H1 (cell line): ENCODE data around the gene NOTCH4. TPM values are rescaled to one million over a fixed set of nuclear protein-coding genes. Genes with fewer than 3 reads are reported as not detected.
A peak's percentile ranks its signal among the peaks of the same experiment; 100 is the strongest.

Source experiments
- CTCF ChIA-PET: fragments of 300-600 bp; sonication (Branson Sonifier 250); formaldehyde crosslinking; loops from one replicate; lab custom pipeline; 2021; ENCODE audit not compliant: partially characterized antibody; lab: Charles Lee
- POLR2A ChIA-PET: fragments of 300-600 bp; sonication (Branson Sonifier 250); formaldehyde crosslinking; loops from one replicate; lab custom pipeline; 2021; ENCODE audit warnings: inconsistent platforms; ENCODE audit not compliant: partially characterized antibody; lab: Charles Lee
- DNase-seq, 2 experiments: peaks; one replicate each; pipeline versions ENCODE4 v3.0.0 to v3.0.0-alpha.2; 2010 to 2022; ENCODE audit warnings: low spot score in 2 of 2, low read depth in 1 of 2, mixed read lengths in 1 of 2
- FAIRE-seq: peaks from 2 replicates; lab custom pipeline; 2011; peaks lifted over from hg19 to GRCh38; lab: Jason Lieb, UNC
- H2AFZ ChIP-seq: 2 replicates; pipeline ENCODE4 v1.8.1; 2012; ENCODE audit warnings: low read length, inconsistent platforms
- H2AK5ac ChIP-seq: 2 replicates; pipeline ENCODE4 v1.6.1; 2013; ENCODE audit warnings: low read depth, low read length
- H2BK120ac ChIP-seq: replicated peaks from 2 replicates; pipeline ENCODE3; 2013; ENCODE audit warnings: low read depth, low read length, inconsistent platforms
- H2BK12ac ChIP-seq: 2 replicates; pipeline ENCODE4 v1.6.1; 2013; ENCODE audit warnings: low read depth, low read length
- H2BK15ac ChIP-seq: 2 replicates; pipeline ENCODE4 v1.6.1; 2013; ENCODE audit warnings: low read length
- H2BK20ac ChIP-seq: 2 replicates; pipeline ENCODE4 v1.6.1; 2013; ENCODE audit warnings: low read length
- H2BK5ac ChIP-seq: 2 replicates; pipeline ENCODE4 v1.6.1; 2013; ENCODE audit warnings: low read depth, low read length
- H3K14ac ChIP-seq: 2 replicates; pipeline ENCODE4 v1.6.1; 2013; ENCODE audit warnings: inconsistent platforms; ENCODE audit not compliant: insufficient read length
- H3K18ac ChIP-seq: 2 replicates; pipeline ENCODE4 v1.6.1; 2013; ENCODE audit warnings: low read length; ENCODE audit errors: extremely low read depth
- H3K23ac ChIP-seq: 2 replicates; pipeline ENCODE4 v1.6.1; 2013; ENCODE audit warnings: inconsistent platforms; ENCODE audit not compliant: insufficient read length
- H3K23me2 ChIP-seq: 2 replicates; pipeline ENCODE4 v1.6.1; 2013; ENCODE audit warnings: low read depth, low read length
- H3K27ac ChIP-seq: 2 replicates; pipeline ENCODE4 v1.6.1; 2011; ENCODE audit warnings: low read depth, low read length, inconsistent platforms
- H3K27me3 ChIP-seq, 4 experiments: replicated peaks in 1 of 4; 1 replicate in 1 of 4; 2 replicates in 3 of 4; pipeline versions ENCODE4 v1.6.1 to v1.8.1; 2011 to 2013; ENCODE audit warnings: low read length in 3 of 4, mild to moderate bottlenecking in 3 of 4, inconsistent platforms in 2 of 4, mixed read lengths in 2 of 4, moderate library complexity in 1 of 4; ENCODE audit not compliant: control insufficient read depth in 3 of 4, insufficient read depth in 3 of 4; ENCODE audit errors: extremely low read depth in 1 of 4
- H3K36me3 ChIP-seq, 4 experiments: 2 replicates each; pipeline versions ENCODE4 v1.6.1 to v1.8.1; 2011 to 2013; ENCODE audit warnings: mild to moderate bottlenecking in 4 of 4, low read length in 3 of 4, moderate library complexity in 2 of 4, control low read depth in 1 of 4, inconsistent platforms in 1 of 4; ENCODE audit not compliant: insufficient read depth in 4 of 4, control insufficient read depth in 2 of 4
- H3K4ac ChIP-seq: replicated peaks from 2 replicates; pipeline ENCODE3; 2013; ENCODE audit warnings: low read length, low read depth, mixed read lengths, inconsistent platforms; ENCODE audit not compliant: insufficient read length
- H3K4me1 ChIP-seq, 4 experiments: replicated peaks in 1 of 4; 1 replicate in 1 of 4; 2 replicates in 3 of 4; pipeline versions ENCODE4 v1.6.1 to v1.8.1; 2011 to 2013; ENCODE audit warnings: low read length in 3 of 4, inconsistent platforms in 2 of 4, mixed read lengths in 1 of 4; ENCODE audit not compliant: insufficient read depth in 4 of 4, control insufficient read depth in 3 of 4
- H3K4me2 ChIP-seq, 2 experiments: 2 replicates each; pipeline versions ENCODE4 v1.6.1 to v1.8.1; 2011 to 2013; ENCODE audit warnings: low read depth in 2 of 2, low read length in 2 of 2, control low read depth in 1 of 2, inconsistent platforms in 1 of 2, mild to moderate bottlenecking in 1 of 2; ENCODE audit not compliant: insufficient read depth in 1 of 2
- H3K4me3 ChIP-seq, 4 experiments: fragments of 200-600, 300-600 bp in 1 of 4; sonication (generic), shearing (Covaris generic), sonication (Bioruptor Twin) in 1 of 4; 2 replicates each; pipeline versions ENCODE4 v1.5.1 to v1.8.1; 2011 to 2016; ENCODE audit warnings: low read length in 4 of 4, low read depth in 3 of 4, control low read depth in 2 of 4, inconsistent platforms in 2 of 4, mild to moderate bottlenecking in 2 of 4, mixed read lengths in 1 of 4, moderate library complexity in 1 of 4; ENCODE audit not compliant: insufficient read depth in 2 of 4; ENCODE audit errors: extremely low read depth in 1 of 4
- H3K56ac ChIP-seq: replicated peaks from 2 replicates; pipeline ENCODE3; 2013; ENCODE audit warnings: low read depth, mild to moderate bottlenecking, mixed read lengths, low read length, inconsistent platforms; ENCODE audit not compliant: insufficient read length
- H3K79me1 ChIP-seq: 2 replicates; pipeline ENCODE4 v1.6.1; 2013; ENCODE audit warnings: low read depth, low read length, control low read depth
- H3K79me2 ChIP-seq, 2 experiments: 2 replicates each; pipeline versions ENCODE4 v1.6.1 to v1.8.1; 2012 to 2013; ENCODE audit warnings: low read length in 2 of 2, mild to moderate bottlenecking in 2 of 2, inconsistent platforms in 1 of 2; ENCODE audit not compliant: insufficient read depth in 2 of 2, control insufficient read depth in 1 of 2
- H3K9ac ChIP-seq, 4 experiments: replicated peaks in 1 of 4; 1 replicate in 1 of 4; 2 replicates in 3 of 4; pipeline versions ENCODE4 v1.6.1 to v1.8.1; 2011 to 2013; ENCODE audit warnings: low read depth in 3 of 4, low read length in 3 of 4, control low read depth in 2 of 4, mild to moderate bottlenecking in 2 of 4, moderate library complexity in 2 of 4, inconsistent platforms in 1 of 4; ENCODE audit errors: extremely low read depth in 1 of 4
- H3K9me3 ChIP-seq, 2 experiments: 2 replicates each; pipeline versions ENCODE4 v1.6.1 to v1.8.1; 2012 to 2013; ENCODE audit warnings: mild to moderate bottlenecking in 2 of 2, moderate library complexity in 2 of 2, control low read depth in 1 of 2, inconsistent platforms in 1 of 2, low read depth in 1 of 2, low read length in 1 of 2, mixed read lengths in 1 of 2; ENCODE audit not compliant: insufficient read depth in 2 of 2
- H4K20me1 ChIP-seq, 2 experiments: replicated peaks in 1 of 2; 2 replicates each; pipeline versions ENCODE3 to v1.8.1; 2011 to 2013; ENCODE audit warnings: inconsistent platforms in 2 of 2, low read length in 2 of 2, mild to moderate bottlenecking in 1 of 2; ENCODE audit not compliant: insufficient read depth in 2 of 2, control insufficient read depth in 1 of 2
- H4K5ac ChIP-seq: 2 replicates; pipeline ENCODE4 v1.6.1; 2013; ENCODE audit warnings: low read length, low read depth, mixed read lengths, inconsistent platforms; ENCODE audit not compliant: insufficient read length
- H4K8ac ChIP-seq: 2 replicates; pipeline ENCODE4 v1.8.0; 2013; ENCODE audit warnings: mild to moderate bottlenecking, moderate library complexity, low read length, inconsistent platforms; ENCODE audit not compliant: insufficient read depth; ENCODE audit errors: extremely low read depth
- H4K91ac ChIP-seq: replicated peaks from 2 replicates; pipeline ENCODE3; 2013; ENCODE audit warnings: low read length, mixed read lengths, inconsistent platforms; ENCODE audit not compliant: insufficient read length
- CTCF ChIP-seq, 3 experiments: IDR thresholded peaks; 1 replicate in 2 of 3; 2 replicates in 1 of 3; pipeline versions ENCODE4 v1.5.1 to v1.6.1; 2011; ENCODE audit warnings: low read length in 3 of 3, mild to moderate bottlenecking in 3 of 3, inconsistent platforms in 2 of 3, low read depth in 1 of 3, moderate library complexity in 1 of 3; ENCODE audit not compliant: insufficient read depth in 1 of 3; ENCODE audit errors: control extremely low read depth in 1 of 3
- EGR1 ChIP-seq: IDR thresholded peaks from 2 replicates; pipeline ENCODE4 v1.6.1; 2011; ENCODE audit warnings: low read depth, low read length, borderline replicate concordance
- EZH2 ChIP-seq: fragments of 200-600 bp; sonication (generic); IDR thresholded peaks from 2 replicates; pipeline ENCODE4 v1.7.1; 2012; ENCODE audit warnings: low read depth, mild to moderate bottlenecking, moderate library complexity, low read length, inconsistent platforms; ENCODE audit not compliant: severe bottlenecking
- GTF2F1 ChIP-seq: IDR thresholded peaks from 2 replicates; pipeline ENCODE4 v1.6.1; 2012; ENCODE audit warnings: low read depth, low read length, improper control_type of control experiment, borderline replicate concordance
- JUND ChIP-seq: IDR thresholded peaks from 2 replicates; pipeline ENCODE4 v1.6.1; 2011; ENCODE audit warnings: mild to moderate bottlenecking, improper control_type of control experiment, low read length
- KDM1A ChIP-seq: fragments of 200-600, 300-600 bp; sonication (generic); IDR thresholded peaks from 2 replicates; pipeline ENCODE4 v1.7.1; 2016; ENCODE audit warnings: mild to moderate bottlenecking, low read length, borderline replicate concordance
- SIN3A ChIP-seq, 2 experiments: IDR thresholded peaks in 1 of 2; conservative IDR thresholded peaks in 1 of 2; 2 replicates each; pipeline ENCODE4 v1.6.1; 2011 to 2012; ENCODE audit warnings: low read length in 2 of 2, improper control_type of control experiment in 1 of 2, low read depth in 1 of 2, mild to moderate bottlenecking in 1 of 2
- TAF7 ChIP-seq: optimal IDR thresholded peaks from 2 replicates; pipeline ENCODE3; 2011; ENCODE audit warnings: low read depth, mild to moderate bottlenecking, inconsistent platforms, low read length, moderate library complexity, borderline replicate concordance
- WGBS, 2 experiments: shearing (Covaris generic) in 1 of 2; methylation state at CpG; one replicate each; pipeline versions ENCODE4 v1.1.6 to v1.1.7; 2013 to 2015; ENCODE audit warnings: low lambda C conversion rate in 2 of 2, mixed read lengths in 2 of 2, inconsistent platforms in 1 of 2, low coverage in 1 of 2, missing lambda C conversion rate in 1 of 2; ENCODE audit not compliant: insufficient replicate concordance in 2 of 2, insufficient coverage in 1 of 2, insufficient read length in 1 of 2; ENCODE audit errors: extremely low coverage in 1 of 2, missing lambda C conversion rate in 1 of 2; 5-methylcytosine and 5-hydroxymethylcytosine counted together
- polyA plus RNA-seq, 7 experiments: library from polyadenylated mRNA; depleted of rRNA in 3 of 7; stranded (reverse) in 5 of 7; unstranded in 2 of 7; fragments of >200 nt in 5 of 7; fragments of 200-250 nt in 2 of 7; gene quantifications; 1 replicate in 5 of 7; 2 replicates in 1 of 7; 4 replicates in 1 of 7; pipeline versions ENCODE4 v1.2.1 to v1.2.3, GENCODE V29; 2011 to 2013; ENCODE audit warnings: missing spikeins in 2 of 7, mixed read lengths in 2 of 7
- total RNA-seq: library from RNA; stranded (reverse); fragmentation: NEBNext Ultra II Directional; extraction: Animal tissue kit (Norgen Biotek cat#: 25700); gene quantifications from 2 replicates; pipeline ENCODE4 v1.2.1, GENCODE V29; 2021

NOTCH4 gene
- total and polyA plus RNA-seq, 2 of the 8 experiments (the other 6 are each of a cell fraction or from before 2014, with no cell fraction given), result 1.9 to 2.8 TPM

- H3K56ac ChIP-seq, result peak overlapping the region; percentile 26
- no peak overlapping the region for H3K23ac ChIP-seq
- peak overlapping the region; percentile 54 to 96 (median 86) for H3K9ac ChIP-seq
- H3K4me2 ChIP-seq, result peak overlapping the region; percentile 99 to 100
- H2AFZ ChIP-seq, result no peak overlapping the region
- H3K4me1 ChIP-seq, result peaks cover 5 to 21% (median 9%) of the 10 kb centered on the region in 4 experiments; a peak in 6 of 7 replicates
- H4K5ac ChIP-seq, result peak overlapping the region; percentile 79
- H2BK12ac ChIP-seq, result peak overlapping the region; percentile 86; the same call in 1 of the 2 replicates
- ChIA-PET POLR2A (interaction anchor here (0.6 to 7.9 kb wide), 18 partner anchors 9 to 795 kb away, joined by 3 to 194 read pairs (median 6); partner anchors contain the start of genes ATF6B, EGFL8, FKBPL and GPSM3), CTCF (interaction anchor here (0.8 to 2.4 kb wide), 5 partner anchors 10 to 78 kb away, joined by 3 to 10 read pairs (median 3); no protein-coding TSS in a partner anchor)
- no peak overlapping the region for H4K8ac ChIP-seq
- H2BK120ac ChIP-seq, result peak overlapping the region; percentile 8
- DNase-seq (peak in 1 of 2 experiments; percentile 46), FAIRE-seq (no peak)
- H3K18ac ChIP-seq, result peak overlapping the region; percentile 97
- peaks cover 3 to 6% of the 10 kb centered on the region in 2 experiments for H4K20me1 ChIP-seq
- peak overlapping the region; percentile 73 for H4K91ac ChIP-seq
- no peaks in the 10 kb centered on the region for H3K27me3 ChIP-seq
- peak overlapping the region; percentile 91 for H2AK5ac ChIP-seq
- peaks cover 9% of the 10 kb centered on the region; the same call in 1 of the 2 replicates for H3K79me1 ChIP-seq
- no peak overlapping the region for H2BK15ac ChIP-seq
- H3K27ac ChIP-seq, result peak overlapping the region; percentile 95
- H3K4me3 ChIP-seq, result peak overlapping the region; percentile 91 to 99 (median 95)
- 6 to 100% methylated on average over 1 to 5 of the region's 5 CpGs for WGBS, 2 experiments
- no peaks in the 10 kb centered on the region for H3K9me3 ChIP-seq
- H3K4ac ChIP-seq, result peak overlapping the region; percentile 88
- H3K14ac ChIP-seq, result no peak overlapping the region
- peaks cover 13 to 48% of the 10 kb centered on the region in 2 experiments for H3K79me2 ChIP-seq
- peak overlapping the region; percentile 97 for H2BK5ac ChIP-seq
- H3K23me2 ChIP-seq, result peaks cover 26% of the 10 kb centered on the region
- peaks cover 2 to 19% (median 9%) of the 10 kb centered on the region in 4 experiments; a peak in 7 of 8 replicates for H3K36me3 ChIP-seq
- H2BK20ac ChIP-seq, result peak overlapping the region; percentile 38; the same call in 1 of the 2 replicates
- TF ChIP-seq GTF2F1 (no peak), EZH2 (no peak), JUND (no peak), CTCF (IDR thresholded peaks at IDR 0.05; ENCODE audit: control extremely low read depth in 1 of 3, insufficient read depth in 1 of 3, low read depth in 1 of 3, low read length in 3 of 3) (no peak), EGR1 (no peak), KDM1A (no peak), TAF7 (no peak), SIN3A (conservative IDR thresholded peaks at IDR 0.05 in 1 of 2, IDR thresholded peaks at IDR 0.05 in 1 of 2; ENCODE audit: low read depth in 1 of 2, low read length in 2 of 2) (no peak)
These were observed 47.2 kb downstream of the NOTCH4 start for GRCh38 chr6:32176476-32177182.
